Measurements from ENCODE around the gene MCM7. TPM values are rescaled to one million over a fixed set of nuclear protein-coding genes. Genes with fewer than 3 reads are reported as not detected.
A peak's percentile ranks its signal among the peaks of the same experiment; 100 is the strongest.

MCM7 gene
- total RNA-seq, 2 experiments from 2014 or later: 292 to 321 TPM

DNA sequence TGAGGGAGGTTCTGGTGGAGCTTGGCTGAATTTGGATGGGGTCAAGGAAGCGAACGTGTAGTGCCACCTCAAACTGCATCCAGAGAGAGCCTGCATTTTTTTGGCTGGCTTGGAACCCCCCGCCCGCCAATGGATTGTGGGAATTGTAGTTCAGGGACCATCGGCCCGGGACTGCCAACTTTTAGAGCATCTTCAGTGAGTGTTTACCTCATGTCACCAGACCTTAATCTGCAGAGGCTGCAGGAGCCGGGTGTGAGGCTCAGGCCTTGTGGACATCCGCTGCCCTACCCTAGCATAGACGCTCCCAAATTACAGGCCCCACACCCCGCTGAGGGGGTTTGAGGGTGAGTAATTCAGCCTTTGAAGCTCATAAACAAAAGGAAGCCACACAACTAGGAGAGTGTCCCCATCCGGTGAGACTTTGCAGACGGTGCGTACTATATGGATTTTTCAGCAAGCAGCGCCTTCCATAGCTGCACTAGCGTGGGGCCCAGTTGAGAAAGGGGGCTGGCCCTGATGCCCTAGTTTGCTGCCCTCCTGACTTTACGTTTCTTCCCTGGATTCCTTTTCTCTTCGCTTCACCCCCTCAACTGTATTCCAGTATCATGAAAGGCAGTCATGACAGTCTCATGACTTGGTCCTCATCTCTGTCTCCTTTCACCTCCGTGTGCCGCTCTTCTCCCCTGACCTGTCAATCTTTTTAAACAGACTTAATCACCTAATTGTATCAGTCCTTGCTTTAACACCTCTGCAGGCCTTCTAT lies 19.0 kb upstream of the MCM7 start:
- CTCF ChIA-PET: interaction anchor here (0.7 to 5.2 kb wide), 4 partner anchors 11 to 38 kb away, joined by 3 to 36 read pairs (median 4); partner anchors contain the start of genes AP4M1 and MCM7
- peaks cover 34% of the 10 kb centered on the region for H3K4me1 Mint-ChIP-seq
- POLR2A ChIA-PET: no interaction called here

DNA sequence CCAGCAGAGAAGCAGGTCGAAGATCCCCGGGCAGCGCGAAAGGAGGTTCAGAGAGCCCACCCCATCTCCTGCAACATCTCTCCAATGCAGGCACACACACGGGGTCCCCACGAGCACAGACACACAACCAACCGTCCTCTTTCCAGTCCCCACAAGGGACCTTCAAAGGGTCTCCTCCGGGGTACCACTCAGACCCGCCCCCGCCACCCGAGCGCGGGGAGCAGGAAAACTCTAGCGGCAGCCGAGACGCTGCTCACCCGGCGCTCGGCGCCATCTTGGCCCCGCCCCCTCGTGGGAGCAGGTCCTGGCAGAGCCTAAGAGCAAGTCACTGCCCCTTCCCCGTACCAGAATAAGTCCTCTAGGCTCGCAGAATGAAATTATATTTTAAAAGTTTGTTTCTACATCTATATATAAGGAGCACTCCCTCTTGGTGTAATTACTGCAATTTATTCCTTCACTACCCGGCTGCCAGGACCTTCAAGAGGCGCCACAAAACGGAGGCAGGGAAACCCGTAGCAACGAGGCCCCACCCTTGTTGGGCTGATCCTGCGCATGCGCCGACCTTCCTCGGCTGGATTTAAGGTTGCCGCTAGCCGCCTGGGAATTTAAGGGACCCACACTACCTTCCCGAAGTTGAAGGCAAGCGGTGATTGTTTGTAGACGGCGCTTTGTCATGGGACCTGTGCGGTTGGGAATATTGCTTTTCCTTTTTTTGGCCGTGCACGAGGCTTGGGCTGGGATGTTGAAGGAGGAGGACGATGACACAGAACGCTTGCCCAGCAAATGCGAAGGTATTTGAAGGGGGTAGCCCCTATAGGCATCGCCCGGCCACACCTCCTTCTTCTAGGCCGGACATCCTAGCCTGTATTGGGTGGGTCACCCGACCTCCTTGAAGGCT lies 18.1 kb upstream of the MCM7 start, which contains the start of the genes CNPY4 and TAF6:
TSS of gene CNPY4 (plus strand) at position 563 of the 898 bp plus-strand sequence. CDS start at position 674, 111 bp downstream.
TSS of gene TAF6 (minus strand) at position 287 of the 898 bp plus-strand sequence. CDS start 5,149 bp downstream, outside the sequence.
- H3K27ac Mint-ChIP-seq: peak within 1 kb of the TSS; percentile 99
- H3K36me3 Mint-ChIP-seq (ENCODE audit: low read depth): peaks cover 22% of the 10 kb centered on the region
- H3K4me3 Mint-ChIP-seq: peak within 1 kb of the TSS; percentile 83
- ChIA-PET POLR2A (no interaction called here), CTCF (interaction anchor here (5.2 kb wide), 1 partner anchor 11 kb away, joined by 36 read pairs; no protein-coding TSS in a partner anchor)
- DNase-seq: peak; percentile 96
- peaks cover 26% of the 10 kb centered on the region for H3K4me1 Mint-ChIP-seq
- no peaks in the 10 kb centered on the region for H3K27me3 Mint-ChIP-seq
- no peaks in the 10 kb centered on the region for H3K9me3 Mint-ChIP-seq

More for the DNA sequence above, 19.0 kb upstream of the MCM7 start:
- Mint-ChIP-seq H3K27ac (peak overlapping the region; percentile 99), H3K4me3 (peak overlapping the region; percentile 83), H3K36me3 (ENCODE audit: low read depth) (peaks cover 30% of the 10 kb centered on the region), H3K9me3 (no peaks in the 10 kb centered on the region), H3K27me3 (no peaks in the 10 kb centered on the region)
- DNase-seq: peak; percentile 77

DNA sequence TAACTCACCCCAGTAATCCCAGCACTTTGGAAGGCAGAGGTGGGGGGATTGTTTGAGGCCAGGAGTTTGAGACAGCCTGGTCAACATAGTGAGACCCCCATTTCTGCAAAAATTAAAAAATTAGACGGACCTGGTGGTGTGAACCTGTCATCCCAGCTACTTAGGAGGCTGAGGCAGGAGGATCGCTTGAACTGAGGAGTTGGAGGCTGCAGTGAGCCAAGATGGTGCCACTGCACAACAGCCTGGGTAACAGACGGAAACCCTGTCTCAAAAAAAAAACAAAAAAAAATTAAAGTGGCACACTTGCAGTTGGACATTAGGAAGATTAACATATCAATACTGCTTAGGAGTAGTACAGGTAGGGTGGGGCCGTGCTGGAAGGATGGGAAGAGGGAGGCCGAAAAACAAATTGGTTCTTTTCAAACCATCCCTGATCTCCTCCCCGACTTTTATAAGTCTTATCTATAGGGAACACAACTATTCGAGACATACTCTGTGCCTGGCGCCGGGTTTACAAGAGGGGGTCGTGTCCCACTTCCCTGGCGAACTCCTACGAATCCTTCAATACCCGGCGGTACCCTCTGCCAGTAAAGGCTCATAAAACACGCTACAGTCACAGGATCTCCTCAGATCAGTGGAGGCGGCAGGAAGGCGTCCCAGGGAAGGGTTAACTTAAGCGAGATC lies 17.3 kb upstream of the MCM7 start:
- Mint-ChIP-seq H3K4me3 (peak overlapping the region; percentile 83), H3K36me3 (ENCODE audit: low read depth) (peaks cover 23% of the 10 kb centered on the region), H3K27me3 (no peaks in the 10 kb centered on the region), H3K9me3 (no peaks in the 10 kb centered on the region), H3K27ac (peak overlapping the region; percentile 99), H3K4me1 (peaks cover 24% of the 10 kb centered on the region)
- ChIA-PET CTCF (no interaction called here), POLR2A (no interaction called here)
- no peak for DNase-seq

DNA sequence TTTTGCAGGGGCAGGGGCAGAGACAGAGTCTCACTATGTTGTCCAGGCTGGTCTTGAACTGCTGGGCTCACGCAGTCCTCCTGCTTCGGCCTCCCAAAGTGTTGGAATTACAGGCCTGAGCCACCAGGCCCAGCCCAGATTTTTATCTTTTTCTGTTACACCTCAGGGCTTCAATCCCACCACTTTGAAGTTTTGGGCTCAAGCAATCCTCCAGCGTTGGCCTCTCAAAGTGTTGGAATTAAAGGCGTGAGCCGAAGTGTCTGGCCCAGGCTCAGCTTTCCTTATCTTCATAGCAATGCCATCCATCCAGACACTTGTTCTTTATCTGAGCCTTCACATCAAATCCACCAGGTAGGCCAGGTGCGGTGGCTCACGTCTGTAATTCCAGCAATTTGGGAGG lies 13.8 kb upstream of the MCM7 start:
- H3K4me3 Mint-ChIP-seq: no peak overlapping the region
- ChIA-PET POLR2A (no interaction called here), CTCF (interaction anchor here (1.0 to 5.9 kb wide), 2 partner anchors 13 to 234 kb away, joined by 3 to 26 read pairs; partner anchors contain the start of genes AP4M1 and MCM7)
- no peaks in the 10 kb centered on the region for H3K27me3 Mint-ChIP-seq
- peaks cover 12% of the 10 kb centered on the region for H3K4me1 Mint-ChIP-seq
- no peak overlapping the region for H3K27ac Mint-ChIP-seq
- H3K36me3 Mint-ChIP-seq (ENCODE audit: low read depth): peaks cover 34% of the 10 kb centered on the region
- DNase-seq: no peak
- no peaks in the 10 kb centered on the region for H3K9me3 Mint-ChIP-seq

DNA sequence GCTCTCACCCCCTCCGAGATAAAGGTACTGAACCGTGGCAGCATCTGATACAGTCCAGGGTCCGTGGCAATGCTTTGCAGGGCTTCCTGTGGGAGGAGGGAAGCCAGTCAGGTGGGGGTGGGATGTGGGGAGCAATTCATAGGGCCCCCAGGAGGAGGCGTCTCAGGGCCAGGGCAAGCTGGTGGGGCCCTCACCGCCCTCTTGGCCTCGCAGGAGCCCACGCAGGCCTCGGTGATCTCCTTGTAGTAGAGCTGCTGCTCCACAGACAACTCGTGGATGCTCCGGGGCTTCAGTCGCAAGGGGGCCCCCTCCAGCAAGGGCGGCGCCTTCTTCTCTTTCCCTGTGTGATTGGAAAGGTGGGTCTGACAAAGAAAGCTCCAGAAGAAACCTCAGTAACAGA lies 10.7 kb upstream of the MCM7 start:
- POLR2A ChIA-PET: no interaction called here
- CTCF ChIA-PET: interaction anchor here (0.7 to 5.9 kb wide), 2 partner anchors 10 to 123 kb away, joined by 3 to 26 read pairs; partner anchors contain the start of genes AP4M1 and MCM7
- H3K27me3 Mint-ChIP-seq: no peaks in the 10 kb centered on the region
- no peak overlapping the region for H3K27ac Mint-ChIP-seq
- H3K36me3 Mint-ChIP-seq (ENCODE audit: low read depth): peaks cover 41% of the 10 kb centered on the region
- H3K9me3 Mint-ChIP-seq: no peaks in the 10 kb centered on the region
- no peak for DNase-seq
- H3K4me3 Mint-ChIP-seq: no peak overlapping the region
- H3K4me1 Mint-ChIP-seq: peaks cover 1% of the 10 kb centered on the region

DNA sequence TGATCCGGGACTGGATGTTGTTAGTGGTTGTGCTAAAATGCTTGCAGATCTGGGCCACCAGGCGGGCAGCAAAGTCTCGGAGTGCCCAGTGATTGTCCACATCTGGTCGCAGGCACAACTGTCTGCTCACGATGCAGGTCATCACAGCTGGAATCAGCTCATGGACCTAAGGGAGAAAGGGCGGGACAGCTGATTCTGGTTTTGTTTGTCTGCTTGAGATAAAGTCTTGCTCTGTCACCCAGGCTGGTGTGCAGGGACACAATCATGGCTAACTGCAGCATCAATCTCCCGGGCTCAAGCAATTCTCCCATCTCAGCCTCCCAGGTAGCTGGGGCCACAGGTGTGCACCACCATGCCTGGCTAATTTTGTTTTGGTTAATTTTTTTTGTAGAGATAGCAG lies 10.0 kb upstream of the MCM7 start:
- no peak overlapping the region for H3K27ac Mint-ChIP-seq
- no peaks in the 10 kb centered on the region for H3K4me1 Mint-ChIP-seq
- no peak for DNase-seq
- no peaks in the 10 kb centered on the region for H3K27me3 Mint-ChIP-seq
- CTCF ChIA-PET: interaction anchor here (5.9 kb wide), 1 partner anchor 10 kb away, joined by 26 read pairs; the partner anchor contains the start of genes AP4M1 and MCM7
- peaks cover 41% of the 10 kb centered on the region for H3K36me3 Mint-ChIP-seq (ENCODE audit: low read depth)
- no peak overlapping the region for H3K4me3 Mint-ChIP-seq
- H3K9me3 Mint-ChIP-seq: no peaks in the 10 kb centered on the region
- POLR2A ChIA-PET: interaction anchor here (0.6 kb wide), 1 partner anchor 54 kb away, joined by 3 read pairs; no protein-coding TSS in a partner anchor

DNA sequence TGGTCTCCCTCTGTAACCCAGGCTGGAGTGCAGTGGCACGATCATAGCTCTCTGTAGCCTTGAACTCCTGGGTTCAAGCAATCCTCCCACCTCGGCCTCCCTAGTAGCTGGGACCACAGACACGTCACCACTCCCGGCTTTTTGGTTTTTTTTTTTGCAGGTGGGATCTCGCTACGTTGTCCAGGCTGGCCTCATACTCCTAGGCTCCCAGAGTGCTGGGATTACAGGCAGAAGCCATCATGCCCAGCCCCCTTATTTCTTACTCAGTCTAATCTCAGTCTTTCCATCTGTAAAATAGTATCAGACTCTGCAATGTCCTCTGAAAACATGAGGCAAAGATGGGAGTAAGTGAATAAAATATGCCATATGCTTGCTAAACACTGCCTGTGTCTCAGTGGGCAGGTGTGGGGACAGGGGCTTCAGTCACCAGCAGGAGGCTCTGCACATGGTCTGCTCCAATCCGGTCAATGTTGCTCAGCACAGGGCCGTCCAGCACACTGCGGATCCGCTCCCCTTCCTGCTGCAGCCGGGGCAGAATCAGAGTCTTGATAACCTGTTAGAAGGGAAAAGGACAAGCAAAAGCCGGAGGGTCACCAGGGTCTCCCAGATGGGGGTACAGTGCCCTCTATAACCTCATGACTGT lies 8.4 kb upstream of the MCM7 start:
- no peaks in the 10 kb centered on the region for H3K9me3 Mint-ChIP-seq
- no peak overlapping the region for H3K4me3 Mint-ChIP-seq
- H3K4me1 Mint-ChIP-seq: no peaks in the 10 kb centered on the region
- ChIA-PET CTCF (interaction anchor here (0.6 kb wide), 1 partner anchor 163 kb away, joined by 3 read pairs; no protein-coding TSS in a partner anchor), POLR2A (no interaction called here)
- H3K36me3 Mint-ChIP-seq (ENCODE audit: low read depth): peaks cover 41% of the 10 kb centered on the region
- DNase-seq: no peak
- no peak overlapping the region for H3K27ac Mint-ChIP-seq
- H3K27me3 Mint-ChIP-seq: no peaks in the 10 kb centered on the region

DNA sequence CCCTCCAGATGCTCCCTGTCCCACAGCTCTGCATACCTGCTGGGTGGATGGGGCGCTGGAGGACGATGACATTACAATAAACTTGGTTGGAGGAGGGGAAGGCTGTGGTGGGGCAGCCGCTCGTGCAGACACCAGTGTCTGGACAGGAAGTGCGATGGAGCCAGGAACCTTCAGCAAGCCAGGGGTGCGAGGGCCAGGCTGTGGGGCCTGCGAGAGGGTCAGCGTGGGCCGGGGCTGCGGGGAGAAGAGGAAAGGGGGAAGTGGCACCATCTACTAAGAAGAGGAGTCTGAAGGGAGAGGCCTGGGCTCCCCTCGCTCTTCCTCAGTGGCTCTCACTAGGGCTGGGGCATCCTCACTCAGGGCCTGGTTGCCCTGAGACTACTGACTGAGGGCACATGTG lies 6.7 kb upstream of the MCM7 start:
- DNase-seq: no peak
- peaks cover 42% of the 10 kb centered on the region for H3K36me3 Mint-ChIP-seq (ENCODE audit: low read depth)
- no peaks in the 10 kb centered on the region for H3K9me3 Mint-ChIP-seq
- H3K4me3 Mint-ChIP-seq: no peak overlapping the region
- no peaks in the 10 kb centered on the region for H3K27me3 Mint-ChIP-seq
- ChIA-PET POLR2A (no interaction called here), CTCF (interaction anchor here (1.1 kb wide), 1 partner anchor 346 kb away, joined by 4 read pairs; no protein-coding TSS in a partner anchor)
- no peak overlapping the region for H3K27ac Mint-ChIP-seq
- peaks cover 6% of the 10 kb centered on the region for H3K4me1 Mint-ChIP-seq

DNA sequence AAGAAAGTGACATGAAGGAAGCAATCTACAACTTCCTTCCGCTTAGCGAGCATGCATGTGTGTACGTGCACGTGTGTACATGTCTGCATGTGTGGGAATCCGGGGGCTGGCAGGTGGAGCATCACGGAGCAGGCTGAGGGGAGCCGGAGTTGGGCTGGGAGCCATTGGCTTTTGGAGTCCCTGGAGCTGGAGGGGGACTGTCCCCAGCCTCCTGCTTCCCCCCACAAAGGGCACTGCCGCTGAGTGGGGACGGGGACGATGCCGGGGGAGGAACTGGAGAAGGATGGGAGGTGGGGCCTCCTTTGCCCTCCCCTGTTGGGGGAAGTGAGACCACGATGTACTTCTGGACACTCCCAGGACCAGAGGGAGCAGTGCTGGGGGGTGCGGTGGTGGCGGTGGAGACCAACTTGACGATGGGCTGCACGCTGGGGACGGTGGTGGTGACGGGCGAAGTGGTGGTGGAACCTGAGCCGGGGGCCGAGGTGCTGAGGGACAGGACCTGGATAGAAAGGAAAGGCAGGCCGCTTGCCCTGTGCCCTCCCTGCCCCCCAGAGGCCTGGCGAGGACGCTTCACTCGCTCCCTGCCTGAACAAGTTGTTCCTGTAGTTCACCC lies 6.0 kb upstream of the MCM7 start:
- H3K36me3 Mint-ChIP-seq (ENCODE audit: low read depth): peaks cover 36% of the 10 kb centered on the region
- H3K27me3 Mint-ChIP-seq: no peaks in the 10 kb centered on the region
- no peak overlapping the region for H3K27ac Mint-ChIP-seq
- H3K9me3 Mint-ChIP-seq: no peaks in the 10 kb centered on the region
- no peak overlapping the region for H3K4me3 Mint-ChIP-seq
- H3K4me1 Mint-ChIP-seq: peaks cover 12% of the 10 kb centered on the region
- ChIA-PET CTCF (interaction anchor here (0.6 to 1.1 kb wide), 2 partner anchors 347 to 765 kb away, joined by 3 to 4 read pairs; no protein-coding TSS in a partner anchor), POLR2A (no interaction called here)
- DNase-seq: no peak

DNA sequence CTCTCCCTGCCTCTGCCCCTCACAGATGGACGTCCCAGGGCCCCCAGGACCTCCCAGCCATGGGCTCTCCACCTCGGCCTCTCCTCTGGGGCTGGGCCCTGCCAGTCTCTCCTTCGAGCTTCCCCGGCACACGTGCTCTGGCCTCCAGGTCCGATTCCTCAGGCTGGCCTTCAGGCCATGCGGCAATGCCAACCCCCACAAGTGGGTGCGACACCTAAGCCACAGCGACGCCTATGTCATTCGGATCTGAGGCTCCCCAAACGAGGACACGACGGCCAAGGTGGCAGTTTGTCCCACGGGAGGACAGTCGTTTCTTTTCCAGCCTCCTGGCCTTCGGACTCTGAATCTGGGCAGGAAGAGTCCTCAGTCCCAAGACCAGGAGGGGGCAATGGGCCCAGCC lies 5.4 kb upstream of the MCM7 start:
- H3K4me1 Mint-ChIP-seq: peaks cover 12% of the 10 kb centered on the region
- H3K27ac Mint-ChIP-seq: no peak overlapping the region
- ChIA-PET CTCF (interaction anchor here (0.6 kb wide), 1 partner anchor 764 kb away, joined by 3 read pairs; no protein-coding TSS in a partner anchor), POLR2A (interaction anchor here (0.5 kb wide), 1 partner anchor 568 kb away, joined by 4 read pairs; no protein-coding TSS in a partner anchor)
- H3K9me3 Mint-ChIP-seq: no peaks in the 10 kb centered on the region
- DNase-seq: no peak
- no peaks in the 10 kb centered on the region for H3K27me3 Mint-ChIP-seq
- peaks cover 33% of the 10 kb centered on the region for H3K36me3 Mint-ChIP-seq (ENCODE audit: low read depth)
- H3K4me3 Mint-ChIP-seq: no peak overlapping the region

DNA sequence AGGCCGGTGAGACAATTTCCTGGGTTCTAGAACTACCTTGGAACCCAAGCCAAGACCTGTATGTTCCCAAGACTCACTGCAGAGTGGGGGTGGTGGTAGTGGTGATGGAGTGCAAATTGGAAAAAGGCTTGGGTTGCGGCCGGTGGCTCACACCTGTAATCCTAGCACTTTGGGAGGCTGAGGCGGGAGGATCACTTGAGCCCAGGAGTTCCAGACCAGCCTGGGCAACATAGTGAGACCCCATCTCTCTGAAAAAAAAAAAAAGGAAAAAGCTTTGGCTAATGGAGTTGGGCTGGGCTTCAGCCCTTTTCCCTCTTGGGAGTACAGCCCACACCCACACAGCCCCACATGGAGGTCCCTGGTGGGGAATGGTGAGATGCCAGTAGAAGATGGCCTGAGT lies 4.3 kb upstream of the MCM7 start:
- Mint-ChIP-seq H3K4me3 (no peak overlapping the region), H3K36me3 (ENCODE audit: low read depth) (peaks cover 27% of the 10 kb centered on the region), H3K27ac (no peak overlapping the region), H3K4me1 (peaks cover 13% of the 10 kb centered on the region), H3K9me3 (no peaks in the 10 kb centered on the region), H3K27me3 (no peaks in the 10 kb centered on the region)
- no peak for DNase-seq
- ChIA-PET POLR2A (no interaction called here), CTCF (interaction anchor here (0.6 to 2.6 kb wide), 4 partner anchors 8 to 25 kb away, joined by 3 to 8 read pairs (median 4); no protein-coding TSS in a partner anchor)
